Upper lobe of left lung (tissue), 6 donors: ENCODE data around the gene ST6GALNAC1. TPM values are rescaled to one million over a fixed set of nuclear protein-coding genes. Genes with fewer than 3 reads are reported as not detected.
A peak's percentile ranks its signal among the peaks of the same experiment; 100 is the strongest.

Experiments used
- ATAC-seq, 2 donors: fragments of 200-7000 bp; cut with Tn5 transposase; one replicate each; pipeline ENCODE4 v1.9.1; 2022; ENCODE audit warnings: mild to moderate bottlenecking in 2 of 2, moderate library complexity in 2 of 2; ENCODE audit not compliant: low FRiP score in 2 of 2
- DNase-seq, 2 donors: peaks; one replicate each; pipeline ENCODE4 v3.0.0-alpha.2; 2019 to 2020
- H3K27ac ChIP-seq, 4 donors: fragments of 200-600 bp; sonication (generic); one replicate each; pipeline ENCODE4 v1.5.1; 2016 to 2019
- H3K27me3 ChIP-seq, 4 donors: fragments of 200-600 bp; sonication (generic); one replicate each; pipeline ENCODE4 v1.5.1; 2017 to 2019
- H3K36me3 ChIP-seq, 4 donors: fragments of 200-600 bp; sonication (generic); one replicate each; pipeline ENCODE4 v1.5.1; 2016 to 2019
- H3K4me1 ChIP-seq, 4 donors: fragments of 200-600 bp; sonication (generic); one replicate each; pipeline ENCODE4 v1.5.1; 2018 to 2019
- H3K4me3 ChIP-seq, 4 donors: fragments of 200-600 bp; sonication (generic); one replicate each; pipeline ENCODE4 v1.5.1; 2017 to 2019; ENCODE audit warnings: mild to moderate bottlenecking in 2 of 4, moderate library complexity in 1 of 4
- H3K9me3 ChIP-seq, 4 donors: fragments of 200-600 bp; sonication (generic); one replicate each; pipeline ENCODE4 v1.5.1; 2018 to 2019
- CTCF ChIP-seq, 6 experiments: fragments of 450-650 bp in 4 of 6; fragments of 200-600 bp in 2 of 6; sonication (generic) in 2 of 6; IDR thresholded peaks; one replicate each; pipeline ENCODE4 v1.5.1; 2016 to 2019; ENCODE audit warnings: antibody characterized with exemption in 6 of 6
- EP300 ChIP-seq, 4 donors: sonication (generic); formaldehyde crosslinking; IDR thresholded peaks; one replicate each; pipeline ENCODE4 v1.5.1; 2017; ENCODE audit warnings: antibody characterized with exemption in 4 of 4, control low read depth in 2 of 4
- POLR2A ChIP-seq, 4 donors: fragments of 450-650 bp; IDR thresholded peaks; one replicate each; pipeline ENCODE4 v1.5.1; 2016 to 2017; ENCODE audit warnings: antibody characterized with exemption in 4 of 4, mild to moderate bottlenecking in 2 of 4
- POLR2AphosphoS5 ChIP-seq, 2 donors: sonication (generic); formaldehyde crosslinking; IDR thresholded peaks; one replicate each; pipeline ENCODE4 v1.5.1; 2017; ENCODE audit warnings: antibody characterized with exemption in 2 of 2
- WGBS, 2 donors: methylation state at CpG; one replicate each; pipeline ENCODE4 v1.1.5; 2017 to 2018; 5-methylcytosine and 5-hydroxymethylcytosine counted together
- total RNA-seq, 6 donors: library from RNA; depleted of rRNA in 4 of 6; stranded (reverse); fragments of >200 nt in 4 of 6; gene quantifications; one replicate each; pipeline versions ENCODE4 v1.1.0 to v1.2.1, GENCODE V29; 2016 to 2021
- donor health status: DM: no; HTN: no; CAD: no; lungs with moderate emphysema.
- donor health status: DM: no; HTN: yes; CAD: no; lungs with severe emphysema.

ST6GALNAC1 gene
- total RNA-seq, 6 donors from 2014 or later: 8.3 to 20.4 (median 19.1) TPM

GRCh38 chr17:76673729-76674128 lies 30.2 kb upstream of the ST6GALNAC1 start:
- peaks cover 0 to 16% (median 6%) of the 10 kb centered on the region in 4 donors for H3K36me3 ChIP-seq
- ATAC-seq (no peak), DNase-seq (no peak)
- no peak overlapping the region for H3K27ac ChIP-seq
- no peaks in the 10 kb centered on the region for H3K27me3 ChIP-seq
- H3K4me3 ChIP-seq: no peak overlapping the region
- TF ChIP-seq CTCF (IDR thresholded peaks at IDR 0.05): no peak
- TF ChIP-seq POLR2A (IDR thresholded peaks at IDR 0.05): no peak
- TF ChIP-seq EP300 (IDR thresholded peaks at IDR 0.05): no peak
- no peak for TF ChIP-seq POLR2AphosphoS5 (IDR thresholded peaks at IDR 0.05)
- WGBS, 2 donors: 77 to 86% methylated on average over 5 of the region's 5 CpGs
- no peaks in the 10 kb centered on the region for H3K9me3 ChIP-seq
- peaks cover 12 to 31% (median 19%) of the 10 kb centered on the region in 4 donors for H3K4me1 ChIP-seq

- Histone ChIP-seq H3K9me3 (no peaks in the 10 kb centered on the region), H3K4me1 (peaks cover 12 to 31% (median 19%) of the 10 kb centered on the region in 4 donors), H3K4me3 (no peak overlapping the region), H3K36me3 (peaks cover 0 to 11% (median 6%) of the 10 kb centered on the region in 4 donors), H3K27ac (peak overlapping the region in 1 of 4 donors; percentile 14), H3K27me3 (no peaks in the 10 kb centered on the region)
- DNase-seq (no peak), ATAC-seq (no peak)
- 85 to 90% methylated on average over 3 of the region's 3 CpGs for WGBS, 2 donors
- no peak for TF ChIP-seq POLR2A (IDR thresholded peaks at IDR 0.05)
- TF ChIP-seq POLR2AphosphoS5 (IDR thresholded peaks at IDR 0.05): no peak
- TF ChIP-seq CTCF (IDR thresholded peaks at IDR 0.05): no peak
- TF ChIP-seq EP300 (IDR thresholded peaks at IDR 0.05): no peak
Measured at GRCh38 chr17:76672892-76673291, 29.3 kb upstream of the ST6GALNAC1 start.

- 46 to 49% methylated on average over 13 of the region's 13 CpGs for WGBS, 2 donors
- TF ChIP-seq CTCF (IDR thresholded peaks at IDR 0.05) (no peak), POLR2AphosphoS5 (IDR thresholded peaks at IDR 0.05) (no peak), EP300 (IDR thresholded peaks at IDR 0.05) (no peak), POLR2A (IDR thresholded peaks at IDR 0.05) (no peak)
- peaks cover 0 to 11% (median 5%) of the 10 kb centered on the region in 4 donors for H3K36me3 ChIP-seq
- no peak for ATAC-seq
- no peaks in the 10 kb centered on the region for H3K27me3 ChIP-seq
- peak overlapping the region; percentile 23 to 67 (median 54) for H3K4me3 ChIP-seq
- peaks cover 12 to 31% (median 19%) of the 10 kb centered on the region in 4 donors for H3K4me1 ChIP-seq
- DNase-seq: peak in 1 of 2 donors; percentile 48
- no peaks in the 10 kb centered on the region for H3K9me3 ChIP-seq
- peak overlapping the region; percentile 72 to 96 (median 90) for H3K27ac ChIP-seq
Measured at GRCh38 chr17:76672270-76672851, 28.8 kb upstream of the ST6GALNAC1 start.

GRCh38 chr17:76671912-76672262 lies 28.3 kb upstream of the ST6GALNAC1 start:
- H3K4me1 ChIP-seq: peaks cover 12 to 31% (median 19%) of the 10 kb centered on the region in 4 donors
- WGBS, 2 donors: 0 to 1% methylated on average over 19 of the region's 19 CpGs
- peak overlapping the region; percentile 23 to 67 (median 54) for H3K4me3 ChIP-seq
- no peak for DNase-seq
- no peaks in the 10 kb centered on the region for H3K9me3 ChIP-seq
- ATAC-seq: peak in 1 of 2 donors; percentile 2
- peaks cover 0 to 10% (median 4%) of the 10 kb centered on the region in 4 donors for H3K36me3 ChIP-seq
- H3K27me3 ChIP-seq: no peaks in the 10 kb centered on the region
- no peak for TF ChIP-seq POLR2AphosphoS5 (IDR thresholded peaks at IDR 0.05)
- peak in 3 of 4 donors; percentile 28 to 85 (median 61) for TF ChIP-seq POLR2A (IDR thresholded peaks at IDR 0.05)
- TF ChIP-seq CTCF (IDR thresholded peaks at IDR 0.05): peak in 4 of 6 experiments; percentile 28 to 48 (median 40)
- H3K27ac ChIP-seq: peak overlapping the region; percentile 72 to 96 (median 90)
